ENCODE results near the gene PCNX2. TPM values are rescaled to one million over a fixed set of nuclear protein-coding genes. Genes with fewer than 3 reads are reported as not detected.

The PCNX2 gene
- total and polyA plus RNA-seq, 2 donors (not counting 3 experiments of a cell fraction or from before 2014, with no cell fraction given), result 6.6 to 11.0 TPM

GRCh38 chr1:233063462-233063861, 232.1 kb downstream of the PCNX2 start:
- intact Hi-C loops (cut with micrococcal nuclease), result no loop called here
- dilution Hi-C loops (cut with MboI; ENCODE audit: extremely low pct_ligation_motif_present, low sequenced_read_pairs), result no loop called here
- no peak overlapping the region for H3K4me2 ChIP-seq (ENCODE audit: insufficient read depth, low read length)

More at GRCh38 chr1:233063462-233063861, 232.1 kb downstream of the PCNX2 start:
- ChIA-PET CTCF (interaction anchor here (1.9 kb wide), 1 partner anchor 38 kb away, joined by 5 read pairs; no protein-coding TSS in a partner anchor), POLR2A (no interaction called here)
- no peaks in the 10 kb centered on the region for H3K9me3 ChIP-seq (replicated peaks; ENCODE audit: control insufficient read depth, insufficient read depth, low read length)
- H3K4me1 ChIP-seq (ENCODE audit: control insufficient read depth, extremely low read depth, insufficient read depth, low read length), result no peaks in the 10 kb centered on the region
- no peaks in the 10 kb centered on the region for H3K36me3 ChIP-seq (ENCODE audit: control insufficient read depth in 2 of 2, extremely low read depth in 1 of 2, insufficient read depth in 2 of 2, low read length in 2 of 2)
- H3K9me1 ChIP-seq (replicated peaks; ENCODE audit: control insufficient read depth, extremely low read depth, insufficient read depth, low read length), result no peaks in the 10 kb centered on the region
- no peak overlapping the region for H3K9ac ChIP-seq (replicated peaks; ENCODE audit: extremely low read depth, insufficient read depth, low read length)
- H3K27me3 ChIP-seq (ENCODE audit: control insufficient read depth in 2 of 2, insufficient read depth in 2 of 2, low read length in 2 of 2), result no peaks in the 10 kb centered on the region
- no peak for TF ChIP-seq MAX (IDR thresholded peaks at IDR 0.05; ENCODE audit: insufficient read depth, insufficient read length)
- no peak for TF ChIP-seq FOS (IDR thresholded peaks at IDR 0.05; ENCODE audit: borderline replicate concordance, insufficient read depth, low read length)
- no peak for TF ChIP-seq MYC (IDR thresholded peaks at IDR 0.05; ENCODE audit: low read depth, low read length)
- no peak for TF ChIP-seq GATA2 (IDR thresholded peaks at IDR 0.05; ENCODE audit: insufficient read depth, insufficient read length, low read depth, low read length)
- TF ChIP-seq CTCF (IDR thresholded peaks at IDR 0.05; ENCODE audit: extremely low read depth in 1 of 2, insufficient read depth in 1 of 2, low read depth in 1 of 2, low read length in 2 of 2), result no peak
- no peak for TF ChIP-seq JUN (IDR thresholded peaks at IDR 0.05; ENCODE audit: borderline replicate concordance, insufficient read depth, insufficient read length, low read depth)
- no peak for TF ChIP-seq POLR2AphosphoS5 (IDR thresholded peaks at IDR 0.05; ENCODE audit: insufficient read depth, low read depth, low read length)
- TF ChIP-seq POLR2A (IDR thresholded peaks at IDR 0.05; ENCODE audit: low read depth, low read length), result no peak
- TF ChIP-seq EZH2 (IDR thresholded peaks at IDR 0.05; ENCODE audit: borderline replicate concordance, low read depth, low read length, severe bottlenecking), result no peak
- H3K79me2 ChIP-seq (ENCODE audit: control insufficient read depth, insufficient read depth, low read length), result no peaks in the 10 kb centered on the region
- no peaks in the 10 kb centered on the region for H4K20me1 ChIP-seq (replicated peaks; ENCODE audit: control insufficient read depth, extremely low read depth, insufficient read depth, low read length)
- no peak overlapping the region for H2AFZ ChIP-seq (ENCODE audit: low read depth, low read length)
- no peak for FAIRE-seq
- H3K4me3 ChIP-seq (replicated peaks in 1 of 3; ENCODE audit: insufficient read depth in 1 of 3, low read depth in 1 of 3, low read length in 3 of 3), result no peak overlapping the region
- BruUV-seq (replicated peaks), result no TSS peak
- no peak for DNase-seq (ENCODE audit: low read depth, low spot score)
- no peak overlapping the region for H3K27ac ChIP-seq (ENCODE audit: insufficient read depth, low read depth, low read length)
